ENCODE results near the gene PHLPP1. TPM values are rescaled to one million over a fixed set of nuclear protein-coding genes. Genes with fewer than 3 reads are reported as not detected.
A peak's percentile ranks its signal among the peaks of the same experiment; 100 is the strongest.

Gene PHLPP1
- total RNA-seq, 2 experiments from 2014 or later: 8.0 to 8.7 TPM

GRCh38 chr18:62875323-62875722 lies 160.0 kb downstream of the PHLPP1 start:
- no peak overlapping the region for H3K27ac Mint-ChIP-seq
- no peaks in the 10 kb centered on the region for H3K9me3 Mint-ChIP-seq
- no peaks in the 10 kb centered on the region for H3K27me3 Mint-ChIP-seq
- no peaks in the 10 kb centered on the region for H3K36me3 Mint-ChIP-seq
- H3K4me1 Mint-ChIP-seq (ENCODE audit: low read depth): peaks cover 9% of the 10 kb centered on the region
- DNase-seq: no peak
- ChIA-PET CTCF (no interaction called here), POLR2A (no interaction called here)
- intact Hi-C loops (cut with micrococcal nuclease): no loop called here
- no peak overlapping the region for H3K4me3 Mint-ChIP-seq

- intact Hi-C loops (cut with micrococcal nuclease): no loop called here
- no peak overlapping the region for H3K27ac Mint-ChIP-seq
- no peak overlapping the region for H3K4me3 Mint-ChIP-seq
- peaks cover 12% of the 10 kb centered on the region for H3K4me1 Mint-ChIP-seq (ENCODE audit: low read depth)
- ChIA-PET CTCF (no interaction called here), POLR2A (no interaction called here)
- H3K27me3 Mint-ChIP-seq: no peaks in the 10 kb centered on the region
- no peaks in the 10 kb centered on the region for H3K36me3 Mint-ChIP-seq
- H3K9me3 Mint-ChIP-seq: no peaks in the 10 kb centered on the region
- no peak for DNase-seq
Observed at GRCh38 chr18:62876111-62876510, 160.8 kb downstream of the PHLPP1 start.

GRCh38 chr18:62876828-62877227 lies 161.5 kb downstream of the PHLPP1 start:
- Mint-ChIP-seq H3K4me1 (ENCODE audit: low read depth) (peaks cover 17% of the 10 kb centered on the region), H3K9me3 (no peaks in the 10 kb centered on the region), H3K27ac (no peak overlapping the region), H3K27me3 (no peaks in the 10 kb centered on the region), H3K36me3 (no peaks in the 10 kb centered on the region), H3K4me3 (no peak overlapping the region)
- ChIA-PET CTCF (no interaction called here), POLR2A (no interaction called here)
- no peak for DNase-seq
- intact Hi-C loops (cut with micrococcal nuclease): no loop called here

- ChIA-PET CTCF (interaction anchor here (0.6 kb wide), 1 partner anchor 790 kb away, joined by 3 read pairs; no protein-coding TSS in a partner anchor), POLR2A (no interaction called here)
- peaks cover 18% of the 10 kb centered on the region for H3K4me1 Mint-ChIP-seq (ENCODE audit: low read depth)
- no peak overlapping the region for H3K27ac Mint-ChIP-seq
- H3K9me3 Mint-ChIP-seq: no peaks in the 10 kb centered on the region
- intact Hi-C loops (cut with micrococcal nuclease): no loop called here
- DNase-seq: no peak
- H3K27me3 Mint-ChIP-seq: no peaks in the 10 kb centered on the region
- no peak overlapping the region for H3K4me3 Mint-ChIP-seq
- no peaks in the 10 kb centered on the region for H3K36me3 Mint-ChIP-seq
Observed at GRCh38 chr18:62877411-62878221, 162.3 kb downstream of the PHLPP1 start.

- no peak for DNase-seq
- H3K36me3 Mint-ChIP-seq: no peaks in the 10 kb centered on the region
- no peak overlapping the region for H3K4me3 Mint-ChIP-seq
- no peaks in the 10 kb centered on the region for H3K27me3 Mint-ChIP-seq
- POLR2A ChIA-PET: no interaction called here
- CTCF ChIA-PET: interaction anchor here (0.6 kb wide), 1 partner anchor 790 kb away, joined by 3 read pairs; no protein-coding TSS in a partner anchor
- intact Hi-C loops (cut with micrococcal nuclease): no loop called here
- no peaks in the 10 kb centered on the region for H3K9me3 Mint-ChIP-seq
- H3K4me1 Mint-ChIP-seq (ENCODE audit: low read depth): peaks cover 18% of the 10 kb centered on the region
- no peak overlapping the region for H3K27ac Mint-ChIP-seq
Observed at GRCh38 chr18:62878305-62878704, 163.0 kb downstream of the PHLPP1 start.

- Mint-ChIP-seq H3K4me1 (ENCODE audit: low read depth) (peaks cover 18% of the 10 kb centered on the region), H3K4me3 (no peak overlapping the region), H3K27me3 (no peaks in the 10 kb centered on the region), H3K27ac (no peak overlapping the region), H3K9me3 (no peaks in the 10 kb centered on the region), H3K36me3 (no peaks in the 10 kb centered on the region)
- intact Hi-C loops (cut with micrococcal nuclease): loop anchor here (2.0 kb wide), 1 partner anchor 35 kb away; no protein-coding TSS in a partner anchor
- no peak for DNase-seq
- ChIA-PET POLR2A (interaction anchor here (1.0 kb wide), 1 partner anchor 19 kb away, joined by 3 read pairs; no protein-coding TSS in a partner anchor), CTCF (no interaction called here)
Observed at GRCh38 chr18:62880034-62880433, 164.7 kb downstream of the PHLPP1 start.

- POLR2A ChIA-PET: no interaction called here
- Mint-ChIP-seq H3K27ac (no peak overlapping the region), H3K36me3 (no peaks in the 10 kb centered on the region), H3K9me3 (no peaks in the 10 kb centered on the region), H3K4me1 (ENCODE audit: low read depth) (peaks cover 18% of the 10 kb centered on the region), H3K4me3 (no peak overlapping the region), H3K27me3 (no peaks in the 10 kb centered on the region)
- no peak for DNase-seq
- CTCF ChIA-PET: no interaction called here
- intact Hi-C loops (cut with micrococcal nuclease): loop anchor here (2.0 kb wide), 1 partner anchor 36 kb away; no protein-coding TSS in a partner anchor
Observed at GRCh38 chr18:62880673-62881364, 165.5 kb downstream of the PHLPP1 start.

- DNase-seq: peak; percentile 24
- H3K4me3 Mint-ChIP-seq: no peak overlapping the region
Observed at GRCh38 chr18:62881509-62882016, 166.2 kb downstream of the PHLPP1 start.

GRCh38 chr18:62883937-62884735 lies 168.8 kb downstream of the PHLPP1 start:
- no peaks in the 10 kb centered on the region for H3K9me3 Mint-ChIP-seq
- no peaks in the 10 kb centered on the region for H3K27me3 Mint-ChIP-seq
- DNase-seq: no peak
- POLR2A ChIA-PET: no interaction called here
- CTCF ChIA-PET: interaction anchor here (1.1 kb wide), 1 partner anchor 9 kb away, joined by 3 read pairs; no protein-coding TSS in a partner anchor
- no peak overlapping the region for H3K27ac Mint-ChIP-seq
- no peaks in the 10 kb centered on the region for H3K36me3 Mint-ChIP-seq
- no peak overlapping the region for H3K4me3 Mint-ChIP-seq
- H3K4me1 Mint-ChIP-seq (ENCODE audit: low read depth): peaks cover 17% of the 10 kb centered on the region
- intact Hi-C loops (cut with micrococcal nuclease): no loop called here

More at GRCh38 chr18:62881509-62882016, 166.2 kb downstream of the PHLPP1 start:
- intact Hi-C loops (cut with micrococcal nuclease): loop anchor here (2.0 kb wide), 1 partner anchor 37 kb away; no protein-coding TSS in a partner anchor
- POLR2A ChIA-PET: no interaction called here
- no peaks in the 10 kb centered on the region for H3K27me3 Mint-ChIP-seq
- peaks cover 18% of the 10 kb centered on the region for H3K4me1 Mint-ChIP-seq (ENCODE audit: low read depth)
- H3K9me3 Mint-ChIP-seq: no peaks in the 10 kb centered on the region
- H3K27ac Mint-ChIP-seq: no peak overlapping the region
- CTCF ChIA-PET: no interaction called here
- H3K36me3 Mint-ChIP-seq: no peaks in the 10 kb centered on the region

- DNase-seq: no peak
- Mint-ChIP-seq H3K27ac (no peak overlapping the region), H3K4me3 (no peak overlapping the region), H3K4me1 (ENCODE audit: low read depth) (peaks cover 9% of the 10 kb centered on the region), H3K9me3 (no peaks in the 10 kb centered on the region), H3K27me3 (no peaks in the 10 kb centered on the region), H3K36me3 (no peaks in the 10 kb centered on the region)
- ChIA-PET POLR2A (no interaction called here), CTCF (interaction anchor here (0.8 kb wide), 1 partner anchor 171 kb away, joined by 3 read pairs; the partner anchor contains the start of gene PHLPP1)
- intact Hi-C loops (cut with micrococcal nuclease): no loop called here
Observed at GRCh38 chr18:62885804-62886203, 170.5 kb downstream of the PHLPP1 start.

GRCh38 chr18:62894681-62895390 lies 179.5 kb downstream of the PHLPP1 start:
- H3K27me3 Mint-ChIP-seq: no peaks in the 10 kb centered on the region
- H3K4me3 Mint-ChIP-seq: no peak overlapping the region
- POLR2A ChIA-PET: interaction anchor here (0.5 kb wide), 1 partner anchor 154 kb away, joined by 3 read pairs; no protein-coding TSS in a partner anchor
- H3K36me3 Mint-ChIP-seq: peaks cover 15% of the 10 kb centered on the region
- H3K4me1 Mint-ChIP-seq (ENCODE audit: low read depth): peaks cover 7% of the 10 kb centered on the region
- DNase-seq: no peak
- H3K27ac Mint-ChIP-seq: no peak overlapping the region
- no peaks in the 10 kb centered on the region for H3K9me3 Mint-ChIP-seq
- CTCF ChIA-PET: no interaction called here
- intact Hi-C loops (cut with micrococcal nuclease): no loop called here
